K562 (cell line): ENCODE measurements around the gene AXIN2. TPM values are rescaled to one million over a fixed set of nuclear protein-coding genes. Genes with fewer than 3 reads are reported as not detected.

Experiments used
- ATAC-seq: fragments of 200-7000 bp; cut with Tn5 transposase; 3 replicates; pipeline ENCODE4 v1.9.1; 2020; ENCODE audit warnings: moderate library complexity
- BruUV-seq: library from RNA; stranded (reverse); fragments of 400-500 nt; replicated peaks from 2 replicates; lab custom pipeline; 2021; lab: Mats Ljungman, UMichigan
- CTCF ChIA-PET: fragments of 300-600 bp; formaldehyde crosslinking; extraction: SDS; loops from one replicate; lab custom pipeline; 2021; ENCODE audit warnings: low intra/inter-chr PET ratio; lab: Yijun Ruan, JAX
- POLR2A ChIA-PET: fragments of 300-600, 350-650 bp; sonication (Branson Sonifier 250); formaldehyde crosslinking; extraction: SDS; loops from one replicate; lab custom pipeline; 2021; ENCODE audit warnings: antibody characterized with exemption, inconsistent platforms; lab: Yijun Ruan, JAX
- DNase-seq, 4 experiments: peaks; one replicate each; pipeline versions ENCODE4 v3.0.0 to v3.0.0-alpha.2; 2011 to 2018; ENCODE audit warnings: low spot score in 3 of 4, mixed read lengths in 3 of 4; ENCODE audit errors: extremely low read depth in 1 of 4
- FAIRE-seq: peaks from 2 replicates; lab custom pipeline; 2011; peaks lifted over from hg19 to GRCh38; lab: Jason Lieb, UNC
- H2AFZ ChIP-seq: 2 replicates; pipeline ENCODE4 v1.6.0; 2011; ENCODE audit warnings: low read depth, low read length, control low read depth, inconsistent platforms
- H3K27ac ChIP-seq: fragments of 200-600 bp; 3 replicates; pipeline ENCODE4 v1.8.0; 2011; ENCODE audit warnings: low read depth, mild to moderate bottlenecking, control low read depth, inconsistent platforms, low read length, moderate library complexity, mixed read lengths; ENCODE audit errors: extremely low read depth
- H3K27me3 ChIP-seq, 2 experiments: fragments of 300-600 bp in 1 of 2; 2 replicates in 1 of 2; 3 replicates in 1 of 2; pipeline versions ENCODE4 v1.6.0 to v1.8.0; 2011; ENCODE audit warnings: inconsistent platforms in 2 of 2, low read length in 2 of 2, mild to moderate bottlenecking in 1 of 2, mixed read lengths in 1 of 2, moderate library complexity in 1 of 2; ENCODE audit not compliant: control insufficient read depth in 2 of 2, insufficient read depth in 2 of 2
- H3K36me3 ChIP-seq: fragments of 300-600 bp; 3 replicates; pipeline ENCODE4 v1.8.0; 2011; ENCODE audit warnings: mild to moderate bottlenecking, low read length, inconsistent platforms; ENCODE audit not compliant: control insufficient read depth, insufficient read depth
- H3K4me1 ChIP-seq, 2 experiments: fragments of 200-600 bp in 1 of 2; replicated peaks in 1 of 2; 2 replicates in 1 of 2; 3 replicates in 1 of 2; pipeline versions ENCODE4 v1.5.1 to v1.8.0; 2011; ENCODE audit warnings: inconsistent platforms in 2 of 2, low read length in 2 of 2, mild to moderate bottlenecking in 1 of 2, mixed read lengths in 1 of 2, moderate library complexity in 1 of 2; ENCODE audit not compliant: control insufficient read depth in 2 of 2, insufficient read depth in 2 of 2
- H3K4me2 ChIP-seq: 2 replicates; pipeline ENCODE4 v1.6.1; 2011; ENCODE audit warnings: low read length, control low read depth, inconsistent platforms, mixed read lengths; ENCODE audit not compliant: insufficient read depth
- H3K4me3 ChIP-seq: fragments of 200-600 bp; sonication (generic), shearing (Covaris generic); 2 replicates; pipeline ENCODE4 v1.5.1; 2016; ENCODE audit warnings: control low read depth, inconsistent platforms
- H3K79me2 ChIP-seq: fragments of 200-600 bp; 3 replicates; pipeline ENCODE4 v1.8.0; 2011; ENCODE audit warnings: low read length, inconsistent platforms; ENCODE audit not compliant: control insufficient read depth, insufficient read depth
- H3K9ac ChIP-seq, 2 experiments: 2 replicates each; pipeline versions ENCODE4 v1.6.0 to v1.6.1; 2011; ENCODE audit warnings: low read depth in 2 of 2, low read length in 2 of 2, control low read depth in 1 of 2, inconsistent platforms in 1 of 2, mild to moderate bottlenecking in 1 of 2, mixed read lengths in 1 of 2; ENCODE audit not compliant: insufficient read depth in 1 of 2
- H3K9me1 ChIP-seq: one replicate; pipeline ENCODE4 v1.6.0; 2011; ENCODE audit warnings: inconsistent platforms, mild to moderate bottlenecking, low read length, moderate library complexity; ENCODE audit not compliant: control insufficient read depth, insufficient read depth
- H3K9me3 ChIP-seq: replicated peaks from 2 replicates; pipeline ENCODE4 v1.5.1; 2011; ENCODE audit warnings: low read depth, low read length, inconsistent platforms; ENCODE audit not compliant: control insufficient read depth, insufficient read depth
- H4K20me1 ChIP-seq: replicated peaks from 2 replicates; pipeline ENCODE4 v1.6.1; 2011; ENCODE audit warnings: low read length, inconsistent platforms, mixed read lengths; ENCODE audit not compliant: control insufficient read depth, insufficient read depth
- ETV6 ChIP-seq, 3 experiments: fragments of 150-350 bp in 1 of 3; sonication (generic) in 1 of 3; formaldehyde crosslinking in 1 of 3; IDR thresholded peaks; 2 replicates each; pipeline versions ENCODE4 v1.6.1 to v1.8.0; 2014 to 2022; ENCODE audit warnings: borderline replicate concordance in 2 of 3, low read depth in 2 of 3, antibody characterized with exemption in 1 of 3, low read length in 1 of 3, mild to moderate bottlenecking in 1 of 3, missing genetic modification reagents in 1 of 3
- HMGN3 ChIP-seq: IDR thresholded peaks from 2 replicates; pipeline ENCODE4 v1.6.1; 2011; ENCODE audit warnings: borderline replicate concordance, low read depth, mild to moderate bottlenecking, mixed read lengths, low read length; ENCODE audit not compliant: insufficient read length; ENCODE audit errors: extremely low read depth
- NRF1 ChIP-seq, 2 experiments: fragments of 450-650 bp; IDR thresholded peaks in 1 of 2; conservative IDR thresholded peaks in 1 of 2; 2 replicates each; pipeline ENCODE4 v1.6.1; 2014; ENCODE audit warnings: mild to moderate bottlenecking in 2 of 2
- SAFB2 ChIP-seq: fragments of 200-400 bp; formaldehyde crosslinking; IDR thresholded peaks from 2 replicates; pipeline ENCODE4 v1.6.1; 2018; ENCODE audit warnings: borderline replicate concordance, low read length, low read depth, moderate library complexity; ENCODE audit not compliant: severe bottlenecking
- ZNF3 ChIP-seq: fragments of 250-450 bp; sonication (Bioruptor Pico); IDR thresholded peaks from 2 replicates; pipeline ENCODE4 v1.5.0; 2021; ENCODE audit warnings: mild to moderate bottlenecking, moderate library complexity
- WGBS: fragments of 100-300 bp; shearing (Covaris generic); methylation state at CpG from one replicate; pipeline ENCODE4 v1.1.6; 2016; ENCODE audit warnings: low coverage, mixed read lengths; ENCODE audit not compliant: insufficient coverage; ENCODE audit errors: missing lambda C conversion rate; 5-methylcytosine and 5-hydroxymethylcytosine counted together
- in situ Hi-C: fragments of 300-500 bp; cut with MboI; formaldehyde crosslinking; loops from 4 replicates; pipeline ENCODE4 v1.15.0; 2018; ENCODE audit warnings: inconsistent platforms, mixed read lengths
- intact Hi-C: fragments of 100-400 bp; cut with micrococcal nuclease; formaldehyde crosslinking; loops from 2 replicates; pipeline ENCODE4 v1.14.2; 2022
- polyA plus RNA-seq, 8 experiments: library from polyadenylated mRNA; depleted of rRNA in 4 of 8; stranded (reverse) in 5 of 8; unstranded in 3 of 8; fragments of >200 nt; fragmentation: Nextera tagmentation in 2 of 8; fragmentation: Illumina TruSeq in 1 of 8; extraction: Ambion mirVana in 2 of 8; extraction: Trizol in 1 of 8; gene quantifications; 2 replicates each; pipeline versions ENCODE4 v1.2.1 to v1.2.3, GENCODE V29; 2011 to 2014; ENCODE audit warnings: inconsistent platforms in 1 of 8, missing spikeins in 1 of 8
- total RNA-seq, 7 experiments: library from RNA; depleted of rRNA in 6 of 7; stranded (reverse); fragments of >200 nt in 6 of 7; fragmentation: Illumina TruSeq in 2 of 7; extraction: Trizol in 2 of 7; gene quantifications; 2 replicates each; pipeline versions ENCODE4 v1.2.1 to v1.2.3, GENCODE V29; 2011 to 2021; ENCODE audit warnings: low replicate concordance in 1 of 7
- TF ChIP-seq, protein P1 (sequence below): fragments of 250-450 bp; sonication (Bioruptor Pico); IDR thresholded peaks from 2 replicates; pipeline ENCODE4 v1.8.0; 2022; ENCODE audit warnings: inconsistent platforms

Gene AXIN2
- total and polyA plus RNA-seq, 9 of the 15 experiments (the other 6 are each of a cell fraction or from before 2014, with no cell fraction given): 0.21 to 3.3 (median 1.2) TPM

DNA sequence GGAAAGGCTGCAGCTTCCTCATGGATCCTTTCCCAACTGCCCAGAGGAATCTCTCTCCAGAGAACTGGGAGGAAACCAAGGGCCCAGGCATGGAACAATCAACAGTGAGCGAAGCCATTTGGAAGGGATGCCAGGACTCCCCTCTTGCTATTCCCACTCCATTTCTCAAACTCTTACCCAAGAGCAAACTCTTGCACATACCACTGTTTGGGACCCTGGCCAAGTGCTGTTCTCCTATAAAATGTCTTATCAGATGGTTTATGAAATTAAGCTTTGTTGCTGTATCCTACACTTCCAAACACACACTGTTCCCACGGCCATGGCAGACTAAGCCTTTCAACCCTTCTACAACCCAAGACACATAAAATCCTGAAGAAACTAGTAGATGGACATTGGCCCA lies 48.3 kb upstream of the AXIN2 start:
- TF ChIP-seq HMGN3 (no peak), SAFB2 (no peak), ETV6 (IDR thresholded peaks at IDR 0.05; ENCODE audit: borderline replicate concordance in 1 of 2, low read depth in 2 of 2, low read length in 1 of 2) (no peak), ETV6 (CRISPR knock-in tag; IDR thresholded peaks at IDR 0.05; ENCODE audit: borderline replicate concordance) (no peak), NRF1 (conservative IDR thresholded peaks at IDR 0.05 in 1 of 2, IDR thresholded peaks at IDR 0.05 in 1 of 2) (no peak), ZNF3 (CRISPR knock-in tag) (no peak)
- TF ChIP-seq, protein P1, sequence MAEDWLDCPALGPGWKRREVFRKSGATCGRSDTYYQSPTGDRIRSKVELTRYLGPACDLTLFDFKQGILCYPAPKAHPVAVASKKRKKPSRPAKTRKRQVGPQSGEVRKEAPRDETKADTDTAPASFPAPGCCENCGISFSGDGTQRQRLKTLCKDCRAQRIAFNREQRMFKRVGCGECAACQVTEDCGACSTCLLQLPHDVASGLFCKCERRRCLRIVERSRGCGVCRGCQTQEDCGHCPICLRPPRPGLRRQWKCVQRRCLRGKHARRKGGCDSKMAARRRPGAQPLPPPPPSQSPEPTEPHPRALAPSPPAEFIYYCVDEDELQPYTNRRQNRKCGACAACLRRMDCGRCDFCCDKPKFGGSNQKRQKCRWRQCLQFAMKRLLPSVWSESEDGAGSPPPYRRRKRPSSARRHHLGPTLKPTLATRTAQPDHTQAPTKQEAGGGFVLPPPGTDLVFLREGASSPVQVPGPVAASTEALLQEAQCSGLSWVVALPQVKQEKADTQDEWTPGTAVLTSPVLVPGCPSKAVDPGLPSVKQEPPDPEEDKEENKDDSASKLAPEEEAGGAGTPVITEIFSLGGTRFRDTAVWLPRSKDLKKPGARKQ: no peak
- TF ChIP-seq, all 486 proteins: peak for 0
- intact Hi-C loops: no loop called here
- in situ Hi-C loops: no loop called here
- no TSS peak for BruUV-seq
- Histone ChIP-seq H4K20me1 (no peaks in the 10 kb centered on the region), H3K4me3 (no peak overlapping the region), H3K4me1 (no peaks in the 10 kb centered on the region), H3K79me2 (no peaks in the 10 kb centered on the region), H3K9me3 (no peaks in the 10 kb centered on the region), H3K4me2 (no peak overlapping the region), H2AFZ (no peak overlapping the region), H3K27ac (no peak overlapping the region), H3K9me1 (peaks cover 2% of the 10 kb centered on the region), H3K36me3 (no peaks in the 10 kb centered on the region), H3K9ac (no peak overlapping the region), H3K27me3 (peaks cover 2 to 32% of the 10 kb centered on the region in 2 experiments; a peak in 4 of 5 replicates)
- DNase-seq (no peak), FAIRE-seq (no peak), ATAC-seq (no peak)
- CTCF ChIA-PET: no interaction called here
- POLR2A ChIA-PET: interaction anchor here (0.5 kb wide), 1 partner anchor 461 kb away, joined by 4 read pairs; no protein-coding TSS in a partner anchor
- 8% methylated on average over 2 of the region's 2 CpGs for WGBS
